CD4-positive, alpha-beta T cell (primary cell): Measurements from ENCODE around the gene MAN1C1. TPM values are rescaled to one million over a fixed set of nuclear protein-coding genes. Genes with fewer than 3 reads are reported as not detected.

ENCODE experiments used
- ATAC-seq: fragments of 200-7000 bp; cut with Tn5 transposase; one replicate; pipeline ENCODE4 v1.10.0; 2022; ENCODE audit warnings: mild to moderate bottlenecking; ENCODE audit not compliant: poor library complexity
- CTCF ChIA-PET: fragments of 350-600 bp; sonication (Branson Sonifier 250); formaldehyde crosslinking; loops from one replicate; lab custom pipeline; 2021; ENCODE audit warnings: antibody characterized with exemption, inconsistent platforms; lab: Charles Lee
- POLR2A ChIA-PET: fragments of 350-600 bp; sonication (Branson Sonifier 250); formaldehyde crosslinking; loops from one replicate; lab custom pipeline; 2021; ENCODE audit warnings: antibody characterized with exemption, inconsistent platforms; lab: Charles Lee
- DNase-seq, 14 experiments: peaks; one replicate each; pipeline ENCODE4 v3.0.0-alpha.2; 2013 to 2020; ENCODE audit warnings: mixed read lengths in 2 of 14
- H3K27ac ChIP-seq, 2 donors: one replicate each; pipeline versions ENCODE4 v1.5.1 to v1.7.0; 2013; ENCODE audit warnings: low read length in 2 of 2, low read depth in 1 of 2, mild to moderate bottlenecking in 1 of 2
- H3K27me3 ChIP-seq, 2 experiments: 1 replicate in 1 of 2; 2 replicates in 1 of 2; pipeline versions ENCODE4 v1.6.1 to v1.7.0; 2013; ENCODE audit warnings: low read length in 2 of 2, control low read depth in 1 of 2, mild to moderate bottlenecking in 1 of 2, moderate library complexity in 1 of 2; ENCODE audit not compliant: insufficient read depth in 2 of 2, control insufficient read depth in 1 of 2
- H3K36me3 ChIP-seq: one replicate; pipeline ENCODE4 v1.6.1; 2013; ENCODE audit warnings: low read length, control low read depth; ENCODE audit not compliant: insufficient read depth
- H3K4me1 ChIP-seq: one replicate; pipeline ENCODE4 v1.6.1; 2013; ENCODE audit warnings: low read length, control low read depth; ENCODE audit not compliant: insufficient read depth
- H3K4me3 ChIP-seq: one replicate; pipeline ENCODE4 v1.5.1; 2013; ENCODE audit warnings: mild to moderate bottlenecking, low read length, moderate library complexity
- H3K9me3 ChIP-seq, 2 experiments: 1 replicate in 1 of 2; 2 replicates in 1 of 2; pipeline versions ENCODE4 v1.6.1 to v1.7.0; 2013; ENCODE audit warnings: low read length in 2 of 2, mild to moderate bottlenecking in 2 of 2, control low read depth in 1 of 2, moderate library complexity in 1 of 2; ENCODE audit not compliant: control insufficient read depth in 1 of 2, insufficient read depth in 1 of 2
- H3K27ac Mint-ChIP-seq: one replicate; pipeline ENCODE4 v1.8.0; 2020; ENCODE audit warnings: mixed read lengths
- H3K27me3 Mint-ChIP-seq: one replicate; pipeline ENCODE4 v1.8.0; 2021; ENCODE audit warnings: mixed read lengths
- H3K36me3 Mint-ChIP-seq: one replicate; pipeline ENCODE4 v1.8.0; 2021; ENCODE audit warnings: low read depth, mixed read lengths
- H3K4me1 Mint-ChIP-seq: one replicate; pipeline ENCODE4 v1.8.0; 2021; ENCODE audit warnings: low read depth, mixed read lengths
- H3K4me3 Mint-ChIP-seq: one replicate; pipeline ENCODE4 v1.8.0; 2020; ENCODE audit warnings: mild to moderate bottlenecking, mixed read lengths
- H3K9me3 Mint-ChIP-seq: one replicate; pipeline ENCODE4 v1.8.0; 2020; ENCODE audit warnings: mixed read lengths
- intact Hi-C, 2 experiments: fragments of 100-400 bp; cut with DNase I in 1 of 2; cut with micrococcal nuclease in 1 of 2; formaldehyde crosslinking; loops; one replicate each; pipeline versions ENCODE4 v1.15.1 to v1.9.0; 2023 to 2025; cut with DNase I, micrococcal nuclease
- total RNA-seq, 174 experiments: library from RNA in 2 of 174; stranded (reverse) in 2 of 174; gene quantifications; one replicate each; pipeline ENCODE4 v1.2.3 and lab custom pipeline; 2021 to 2026
- TF ChIP-seq, protein P1 (sequence below): fragments of 200-600 bp; IDR thresholded peaks from one replicate; pipeline ENCODE4 v1.8.0; 2022; ENCODE audit warnings: antibody characterized with exemption, mild to moderate bottlenecking

MAN1C1 gene
- total RNA-seq, 2 experiments from 2014 or later = 44.4 to 46.9 TPM

GRCh38 chr1:25615563-25616094 lies 962 bp upstream of the MAN1C1 start:
- Histone ChIP-seq H3K27me3 (no peaks in the 10 kb centered on the region), H3K4me3 (peak overlapping the region; percentile 61), H3K27ac (peak overlapping the region; percentile 27 to 65), H3K4me1 (peaks cover 55% of the 10 kb centered on the region), H3K9me3 (no peaks in the 10 kb centered on the region), H3K36me3 (no peaks in the 10 kb centered on the region)
- ChIA-PET CTCF (interaction anchor here (1.0 to 2.0 kb wide), 3 partner anchors 9 to 61 kb away, joined by 3 to 5 read pairs (median 4); no protein-coding TSS in a partner anchor), POLR2A (interaction anchor here (0.5 to 3.8 kb wide), 9 partner anchors 15 to 383 kb away, joined by 3 to 36 read pairs (median 3); partner anchors contain the start of genes MTFR1L and SYF2)
- H3K27me3 Mint-ChIP-seq = no peaks in the 10 kb centered on the region
- DNase-seq (no peak), ATAC-seq (peak; percentile 4)
- peaks cover 23% of the 10 kb centered on the region for H3K36me3 Mint-ChIP-seq
- TF ChIP-seq, protein P1, sequence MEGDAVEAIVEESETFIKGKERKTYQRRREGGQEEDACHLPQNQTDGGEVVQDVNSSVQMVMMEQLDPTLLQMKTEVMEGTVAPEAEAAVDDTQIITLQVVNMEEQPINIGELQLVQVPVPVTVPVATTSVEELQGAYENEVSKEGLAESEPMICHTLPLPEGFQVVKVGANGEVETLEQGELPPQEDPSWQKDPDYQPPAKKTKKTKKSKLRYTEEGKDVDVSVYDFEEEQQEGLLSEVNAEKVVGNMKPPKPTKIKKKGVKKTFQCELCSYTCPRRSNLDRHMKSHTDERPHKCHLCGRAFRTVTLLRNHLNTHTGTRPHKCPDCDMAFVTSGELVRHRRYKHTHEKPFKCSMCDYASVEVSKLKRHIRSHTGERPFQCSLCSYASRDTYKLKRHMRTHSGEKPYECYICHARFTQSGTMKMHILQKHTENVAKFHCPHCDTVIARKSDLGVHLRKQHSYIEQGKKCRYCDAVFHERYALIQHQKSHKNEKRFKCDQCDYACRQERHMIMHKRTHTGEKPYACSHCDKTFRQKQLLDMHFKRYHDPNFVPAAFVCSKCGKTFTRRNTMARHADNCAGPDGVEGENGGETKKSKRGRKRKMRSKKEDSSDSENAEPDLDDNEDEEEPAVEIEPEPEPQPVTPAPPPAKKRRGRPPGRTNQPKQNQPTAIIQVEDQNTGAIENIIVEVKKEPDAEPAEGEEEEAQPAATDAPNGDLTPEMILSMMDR = peak; percentile 41
- peak overlapping the region; percentile 78 for H3K27ac Mint-ChIP-seq
- H3K9me3 Mint-ChIP-seq = no peaks in the 10 kb centered on the region
- peaks cover 48% of the 10 kb centered on the region for H3K4me1 Mint-ChIP-seq
- peak overlapping the region; percentile 90 for H3K4me3 Mint-ChIP-seq
- intact Hi-C loops = loop anchor here (5.0 kb wide), 2 partner anchors 73 to 77 kb away; partner anchors contain the start of gene LDLRAP1 (in 1 of the 2)

DNA sequence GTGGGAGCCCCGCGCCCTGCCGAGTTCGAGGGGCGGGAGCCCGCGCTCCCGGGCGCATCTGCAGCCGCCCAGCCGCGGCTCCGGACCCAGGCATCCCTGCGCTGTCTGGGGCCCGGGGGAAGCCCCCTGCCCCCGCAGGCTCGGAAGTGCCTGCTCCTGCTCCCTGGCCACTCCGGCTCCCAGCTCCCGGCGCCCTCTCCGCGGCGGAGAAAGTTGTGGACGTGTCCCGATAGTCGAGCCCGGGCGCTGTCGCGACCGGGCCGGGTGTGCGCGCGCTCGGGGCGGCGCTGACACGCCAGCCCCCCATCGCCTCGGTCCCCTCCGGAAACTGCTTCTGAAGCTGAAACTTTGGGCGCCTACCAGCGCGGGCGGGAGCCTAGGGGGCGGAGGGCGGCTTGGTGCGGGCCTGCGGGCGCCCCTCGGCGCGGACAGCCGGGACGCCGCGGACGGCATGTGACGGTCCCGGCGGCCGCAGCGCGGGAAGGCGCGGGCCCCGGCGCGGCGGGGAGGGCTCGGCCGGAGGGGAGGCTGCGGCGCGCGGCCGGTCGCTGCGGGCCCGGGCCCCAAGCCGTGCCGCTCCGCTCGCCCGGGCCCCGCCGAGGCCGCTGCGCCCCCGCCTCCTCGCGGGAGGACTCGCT lies 515 bp downstream of the MAN1C1 start:
- H3K4me3 ChIP-seq = peak overlapping the region; percentile 73
- Mint-ChIP-seq H3K4me3 (peak overlapping the region; percentile 73), H3K4me1 (peaks cover 57% of the 10 kb centered on the region), H3K36me3 (peaks cover 23% of the 10 kb centered on the region), H3K27ac (no peak overlapping the region), H3K9me3 (no peaks in the 10 kb centered on the region), H3K27me3 (no peaks in the 10 kb centered on the region)
- no peaks in the 10 kb centered on the region for H3K36me3 ChIP-seq
- ChIA-PET POLR2A (interaction anchor here (0.6 to 3.8 kb wide), 13 partner anchors 8 to 203 kb away, joined by 3 to 36 read pairs (median 5); partner anchors contain the start of gene MTFR1L), CTCF (interaction anchor here (0.5 to 2.0 kb wide), 4 partner anchors 26 to 1538 kb away, joined by 3 to 6 read pairs (median 4); partner anchors contain the start of gene SLC9A1)
- peaks cover 62% of the 10 kb centered on the region for H3K4me1 ChIP-seq
- intact Hi-C loops = loop anchor here (5.0 kb wide), 2 partner anchors 75 kb away; partner anchors contain the start of gene LDLRAP1 (in 1 of the 2)
- DNase-seq = peak in 10 of 14 experiments; percentile 22 to 64 (median 49)
- TF ChIP-seq, protein P1 = no peak
- no peaks in the 10 kb centered on the region for H3K9me3 ChIP-seq
- H3K27ac ChIP-seq = peak overlapping the region in 1 of 2 donors; percentile 84
- ATAC-seq = peak; percentile 11
- H3K27me3 ChIP-seq = no peaks in the 10 kb centered on the region

DNA sequence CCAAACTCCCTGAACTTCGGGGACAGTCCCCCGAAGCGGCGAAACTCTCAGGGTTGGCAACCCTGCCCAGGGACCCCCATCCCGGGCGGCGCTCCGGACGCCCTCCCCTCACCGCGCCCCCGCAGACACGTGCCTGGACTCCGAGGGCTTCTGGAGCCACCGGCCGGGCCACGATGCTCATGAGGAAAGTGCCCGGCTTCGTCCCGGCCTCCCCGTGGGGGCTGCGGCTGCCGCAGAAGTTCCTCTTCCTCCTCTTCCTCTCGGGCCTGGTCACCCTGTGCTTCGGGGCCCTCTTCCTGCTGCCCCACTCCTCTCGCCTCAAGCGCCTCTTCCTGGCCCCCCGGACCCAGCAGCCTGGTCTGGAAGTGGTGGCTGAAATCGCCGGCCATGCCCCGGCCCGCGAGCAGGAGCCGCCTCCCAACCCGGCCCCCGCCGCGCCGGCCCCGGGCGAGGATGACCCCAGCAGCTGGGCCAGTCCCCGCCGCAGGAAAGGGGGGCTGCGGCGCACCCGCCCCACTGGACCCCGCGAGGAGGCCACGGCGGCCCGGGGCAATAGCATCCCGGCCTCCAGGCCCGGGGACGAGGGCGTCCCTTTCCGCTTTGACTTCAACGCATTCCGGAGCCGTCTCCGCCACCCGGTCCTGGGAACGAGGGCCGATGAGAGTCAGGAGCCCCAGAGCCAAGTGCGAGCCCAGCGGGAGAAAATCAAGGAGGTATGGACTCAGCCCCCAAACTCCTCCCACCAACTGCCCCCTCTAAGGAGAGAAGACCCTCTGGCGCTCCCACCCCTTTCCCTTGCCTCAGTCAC lies 1.2 kb downstream of the MAN1C1 start:
- POLR2A ChIA-PET = interaction anchor here (0.6 to 7.0 kb wide), 25 partner anchors 8 to 202 kb away, joined by 3 to 64 read pairs (median 5); partner anchors contain the start of gene MTFR1L
- Mint-ChIP-seq H3K9me3 (no peaks in the 10 kb centered on the region), H3K4me1 (peaks cover 65% of the 10 kb centered on the region), H3K4me3 (peak overlapping the region; percentile 100), H3K27me3 (no peaks in the 10 kb centered on the region), H3K36me3 (peaks cover 28% of the 10 kb centered on the region), H3K27ac (peak overlapping the region; percentile 93)
- TF ChIP-seq, protein P1 = no peak
- CTCF ChIA-PET = interaction anchor here (0.5 to 3.0 kb wide), 12 partner anchors 9 to 1537 kb away, joined by 4 to 28 read pairs (median 6); partner anchors contain the start of genes LDLRAP1 and SLC9A1
- no peaks in the 10 kb centered on the region for H3K9me3 ChIP-seq
- ATAC-seq (no peak), DNase-seq (peak in 4 of 14 experiments; percentile 25 to 53 (median 41))
- H3K36me3 ChIP-seq = no peaks in the 10 kb centered on the region
- H3K4me3 ChIP-seq = peak overlapping the region; percentile 73
- H3K4me1 ChIP-seq = peaks cover 70% of the 10 kb centered on the region
- H3K27ac ChIP-seq = peak overlapping the region in 1 of 2 donors; percentile 81
- intact Hi-C loops = loop anchor here (2.0 to 5.0 kb wide), 3 partner anchors 74 to 179 kb away; partner anchors contain the start of gene LDLRAP1 (in 1 of the 2)
- no peaks in the 10 kb centered on the region for H3K27me3 ChIP-seq
